HK-2 (cell line): Measurements from ENCODE around the gene CLPTM1L.
"Not testable (repeated sequence)": the region's sequence is repeated elsewhere in the genome, so short reads cannot be mapped to it uniquely, and the experiment has no call there.

Experiments used
- DNase-seq: peaks from one replicate; pipeline ENCODE4 v3.0.0-alpha.2; 2018; ENCODE audit not compliant: unreplicated experiment

Gene CLPTM1L

DNA sequence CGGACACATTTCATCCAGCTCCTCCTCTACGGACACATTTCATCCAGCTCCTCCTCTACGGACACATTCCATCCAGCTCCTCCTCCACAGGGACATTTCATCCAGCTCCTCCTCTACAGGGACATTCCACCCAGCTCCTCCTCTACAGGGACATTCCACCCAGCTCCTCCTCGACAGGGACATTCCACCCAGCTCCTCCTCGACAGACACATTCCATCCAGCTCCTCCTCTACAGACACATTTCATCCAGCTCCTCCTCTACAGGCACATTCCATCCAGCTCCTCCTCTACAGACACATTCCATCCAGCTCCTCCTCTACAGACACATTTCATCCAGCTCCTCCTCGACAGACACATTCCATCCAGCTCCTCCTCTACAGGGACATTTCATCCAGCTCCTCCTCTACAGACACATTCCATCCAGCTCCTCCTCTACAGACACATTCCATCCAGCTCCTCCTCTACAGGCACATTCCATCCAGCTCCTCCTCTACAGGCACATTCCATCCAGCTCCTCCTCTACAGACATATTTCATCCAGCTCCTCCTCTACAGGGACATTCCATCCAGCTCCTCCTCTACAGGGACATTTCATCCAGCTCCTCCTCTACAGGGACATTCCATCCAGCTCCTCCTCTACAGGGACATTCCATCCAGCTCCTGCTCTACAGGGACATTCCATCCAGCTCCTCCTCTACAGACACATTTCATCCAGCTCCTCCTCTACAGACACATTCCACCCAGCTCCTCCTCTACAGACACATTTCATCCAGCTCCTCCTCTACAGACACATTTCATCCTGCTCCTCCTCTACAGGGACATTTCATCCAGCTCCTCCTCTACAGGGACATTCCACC, 17.8 kb downstream of the CLPTM1L start:
- not testable (repeated sequence) for DNase-seq

DNA sequence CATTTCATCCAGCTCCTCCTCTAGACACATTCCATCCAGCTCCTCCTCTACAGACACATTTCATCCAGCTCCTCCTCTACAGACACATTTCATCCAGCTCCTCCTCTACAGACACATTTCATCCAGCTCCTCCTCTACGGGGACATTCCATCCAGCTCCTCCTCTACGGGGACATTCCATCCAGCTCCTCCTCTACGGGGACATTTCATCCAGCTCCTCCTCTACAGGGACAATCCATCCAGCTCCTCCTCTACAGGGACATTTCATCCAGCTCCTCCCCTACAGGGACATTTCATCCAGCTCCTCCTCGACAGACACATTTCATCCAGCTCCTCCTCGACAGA, 18.4 kb downstream of the CLPTM1L start:
- not testable (repeated sequence) for DNase-seq

DNA sequence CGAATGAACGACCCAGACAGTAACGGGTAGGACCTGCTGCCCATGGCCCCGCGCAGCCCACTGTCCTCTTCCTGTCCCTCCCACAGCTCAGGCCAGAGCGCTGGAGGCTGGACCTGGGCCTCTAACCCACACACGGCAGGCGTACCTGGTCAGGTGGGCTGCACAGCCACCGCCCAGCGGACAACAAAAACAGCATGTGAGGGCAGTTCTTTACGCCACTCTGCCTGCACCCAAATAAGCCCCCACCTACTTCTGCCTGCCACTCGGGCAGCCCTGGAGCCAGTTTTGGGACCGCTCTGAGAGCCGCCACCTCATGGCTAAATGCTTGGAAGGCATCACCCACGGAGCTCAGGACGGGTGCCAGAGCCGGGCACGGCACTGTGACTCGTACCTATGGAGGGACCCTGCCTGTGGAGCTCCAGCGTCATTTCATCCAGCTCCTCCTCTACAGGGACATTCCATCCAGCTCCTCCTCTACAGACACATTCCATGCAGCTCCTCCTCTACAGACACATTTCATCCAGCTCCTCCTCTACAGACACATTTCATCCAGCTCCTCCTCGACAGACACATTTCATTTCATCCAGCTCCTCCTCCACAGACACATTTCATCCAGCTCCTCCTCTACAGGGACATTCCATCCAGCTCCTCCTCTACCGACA, 18.9 kb downstream of the CLPTM1L start:
- DNase-seq = no peak

DNA sequence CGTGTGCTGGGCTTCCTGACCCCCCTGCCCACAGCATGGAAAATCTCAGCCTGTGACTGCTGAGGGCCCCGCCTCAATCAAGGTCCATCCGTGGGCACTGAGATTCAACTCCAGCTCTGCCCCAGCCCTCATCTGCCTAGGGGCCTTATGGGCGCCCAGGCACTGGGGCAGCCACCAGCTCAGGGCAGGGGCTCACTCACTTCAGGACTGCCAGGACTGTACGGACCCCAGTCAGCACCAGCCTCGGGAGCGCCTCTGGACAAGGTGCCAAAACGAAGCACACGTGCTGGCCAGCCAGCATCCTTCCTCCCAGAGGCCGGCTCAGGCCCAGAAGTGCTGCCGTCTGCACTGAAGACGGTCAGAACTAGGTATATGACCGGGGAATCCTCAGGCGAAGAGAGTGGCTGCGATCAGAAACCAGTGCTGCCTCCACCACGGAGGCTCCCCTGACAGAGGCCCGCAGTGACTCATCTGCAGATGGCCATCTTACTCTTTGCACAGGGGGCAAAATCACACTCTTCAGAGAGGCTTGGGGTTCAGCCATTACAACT, 19.6 kb downstream of the CLPTM1L start:
- DNase-seq = no peak

DNA sequence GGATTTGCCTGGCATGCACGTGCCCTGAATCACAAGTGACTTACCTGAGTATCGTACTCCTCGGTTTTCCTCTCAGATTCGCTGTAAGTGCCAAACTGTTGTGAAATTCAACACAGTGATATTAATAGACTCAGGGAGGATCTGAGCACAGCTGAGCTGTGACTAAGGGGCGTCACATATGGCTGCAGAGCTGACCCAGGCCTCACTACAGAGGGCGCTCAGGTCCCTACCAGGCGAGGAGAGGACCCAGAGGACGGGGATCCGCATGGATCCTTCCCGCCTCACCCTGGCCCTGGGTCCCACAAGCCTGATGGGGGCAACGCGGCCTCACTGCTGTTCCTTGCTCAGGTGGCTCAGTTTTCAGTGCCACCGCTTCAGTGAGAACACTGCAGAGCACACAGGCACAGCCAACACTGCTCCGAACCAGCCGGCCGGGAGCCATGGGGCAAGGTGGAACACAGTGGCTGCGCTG, 20.1 kb downstream of the CLPTM1L start:
- no peak for DNase-seq

DNA sequence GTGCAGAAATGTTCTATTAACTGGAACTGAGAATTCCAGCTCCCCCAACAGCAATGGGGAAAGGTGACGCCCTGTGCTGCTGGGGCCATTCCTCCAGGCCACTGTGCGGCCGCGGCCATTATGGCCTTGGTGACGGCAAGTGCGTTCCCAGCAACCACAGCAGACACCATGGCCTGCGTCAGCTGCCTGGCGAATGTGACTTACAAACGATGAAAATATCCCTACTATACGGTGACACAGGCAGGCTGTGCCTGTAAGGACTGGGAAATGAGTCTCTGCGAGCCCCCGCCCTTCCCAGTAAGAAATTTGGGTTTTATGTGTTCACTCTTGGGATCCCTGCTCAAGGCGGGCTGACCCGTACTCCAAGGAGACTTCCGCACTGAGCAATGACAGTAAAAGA, 20.6 kb downstream of the CLPTM1L start:
- DNase-seq = no peak

DNA sequence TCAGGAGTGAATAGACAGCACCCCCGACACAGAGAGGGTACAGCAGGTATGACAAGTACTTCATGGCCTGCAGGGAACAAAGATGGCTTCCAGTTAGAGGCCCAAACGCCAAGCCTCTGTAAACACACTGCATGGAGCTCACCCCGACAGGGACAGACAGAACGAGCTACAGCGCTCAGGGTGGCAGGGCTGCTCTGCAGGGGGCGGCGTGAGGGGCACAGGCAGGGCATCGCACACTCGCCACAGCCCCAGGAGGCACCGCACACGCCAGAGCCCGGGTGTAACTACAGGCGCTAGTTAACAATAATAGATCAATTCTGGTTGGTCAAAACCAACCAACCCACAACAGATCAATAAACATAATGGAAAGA, 21.1 kb downstream of the CLPTM1L start:
- DNase-seq = no peak

DNA sequence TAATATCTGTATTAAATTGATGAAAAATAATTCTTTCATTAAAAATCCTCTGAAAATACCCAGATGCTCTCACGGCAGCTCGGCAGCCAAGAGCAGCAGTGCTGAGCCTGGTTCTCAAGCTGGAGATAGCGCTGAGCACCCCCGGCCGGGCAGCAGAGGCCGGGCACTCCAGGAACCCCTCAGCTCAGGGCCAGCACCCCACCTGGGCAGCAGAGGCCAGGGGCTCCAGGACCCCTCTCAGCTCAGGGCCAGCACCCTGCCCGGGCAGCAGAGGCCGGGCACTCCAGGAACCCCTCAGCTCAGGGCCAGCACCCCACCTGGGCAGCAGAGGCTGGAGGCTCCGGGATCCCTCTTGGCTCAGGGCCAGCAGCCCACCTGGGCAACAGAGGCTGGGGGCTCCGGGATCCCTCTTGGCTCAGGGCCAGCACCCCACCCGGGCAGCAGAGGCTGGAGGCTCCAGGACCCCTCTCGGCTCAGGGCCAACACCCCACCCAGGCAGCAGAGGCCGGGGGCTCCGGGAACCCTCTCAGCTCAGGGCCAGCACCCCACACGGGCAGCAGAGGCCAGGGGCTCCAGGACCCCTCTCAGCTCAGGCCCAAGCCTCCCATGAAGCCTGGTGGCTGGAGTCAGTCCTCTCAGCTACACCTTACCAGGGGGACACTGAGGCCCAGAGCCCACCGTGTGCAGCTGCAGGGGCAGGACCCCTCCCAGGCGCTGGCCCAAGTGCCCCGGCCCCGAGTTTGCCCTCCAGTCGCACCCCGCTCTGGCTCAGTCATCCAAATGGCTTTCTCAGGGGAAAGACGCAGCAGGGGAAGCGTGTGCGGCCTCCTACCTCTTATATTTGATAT, 21.7 kb downstream of the CLPTM1L start:
- no peak for DNase-seq

DNA sequence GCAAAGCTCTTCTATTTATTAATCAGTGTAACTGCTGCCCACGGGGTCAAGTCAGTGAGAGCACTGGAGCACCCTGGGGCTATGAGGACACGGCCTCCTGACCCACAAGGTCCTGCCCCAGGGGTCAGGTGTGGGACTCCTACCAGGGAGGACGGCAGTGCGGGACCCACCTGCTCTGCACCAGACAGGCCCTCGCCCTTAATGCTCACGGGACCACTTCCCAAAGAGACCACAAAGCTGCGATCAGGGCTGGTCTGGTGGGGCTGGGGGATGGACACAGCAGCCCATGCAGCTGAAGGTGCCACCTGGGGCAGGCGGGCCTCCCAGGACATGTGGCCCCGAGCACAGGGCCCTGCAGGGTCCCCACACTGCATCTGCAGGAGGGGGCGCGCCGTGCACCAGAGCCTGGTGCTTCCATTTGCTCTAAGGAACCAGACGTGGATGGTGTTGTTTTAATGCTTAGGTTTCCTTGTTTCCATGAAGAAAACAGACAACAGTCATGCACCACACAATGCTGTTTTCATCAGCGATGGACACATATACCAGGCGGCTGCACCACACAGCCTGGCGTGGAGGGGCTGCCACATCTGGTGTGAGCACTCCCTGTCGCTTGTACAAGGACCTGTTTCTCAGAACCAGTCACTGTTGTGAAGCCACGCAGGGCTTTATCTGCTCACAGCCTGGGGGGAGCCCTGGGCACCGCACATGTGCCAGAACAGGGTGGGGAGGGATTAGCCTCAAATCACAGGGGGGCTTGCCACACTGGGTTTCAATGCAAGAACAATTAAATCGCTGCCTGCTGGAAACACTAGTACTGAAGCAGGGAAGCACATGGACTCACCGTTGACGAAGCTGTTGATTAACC, 22.6 kb downstream of the CLPTM1L start:
- DNase-seq = no peak

DNA sequence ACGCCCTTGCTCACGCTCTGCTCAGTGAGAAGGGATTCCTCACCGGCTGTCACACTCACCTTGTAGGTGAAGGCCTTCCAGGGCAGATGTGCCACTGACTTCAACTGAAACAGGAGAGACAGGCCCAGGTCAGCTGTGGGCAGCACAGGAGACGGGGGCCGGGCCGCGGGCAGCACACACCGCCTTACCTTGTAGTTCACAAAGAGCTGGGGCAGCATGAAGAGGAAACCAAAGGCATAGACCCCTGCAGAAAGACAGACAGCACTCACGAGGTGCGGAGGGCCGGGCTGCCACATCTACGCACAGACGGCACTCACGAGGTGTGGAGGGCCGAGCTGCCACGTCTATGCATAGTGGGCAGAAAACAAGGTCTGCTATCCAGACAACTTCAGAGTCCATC, 23.3 kb downstream of the CLPTM1L start:
- no peak for DNase-seq

DNA sequence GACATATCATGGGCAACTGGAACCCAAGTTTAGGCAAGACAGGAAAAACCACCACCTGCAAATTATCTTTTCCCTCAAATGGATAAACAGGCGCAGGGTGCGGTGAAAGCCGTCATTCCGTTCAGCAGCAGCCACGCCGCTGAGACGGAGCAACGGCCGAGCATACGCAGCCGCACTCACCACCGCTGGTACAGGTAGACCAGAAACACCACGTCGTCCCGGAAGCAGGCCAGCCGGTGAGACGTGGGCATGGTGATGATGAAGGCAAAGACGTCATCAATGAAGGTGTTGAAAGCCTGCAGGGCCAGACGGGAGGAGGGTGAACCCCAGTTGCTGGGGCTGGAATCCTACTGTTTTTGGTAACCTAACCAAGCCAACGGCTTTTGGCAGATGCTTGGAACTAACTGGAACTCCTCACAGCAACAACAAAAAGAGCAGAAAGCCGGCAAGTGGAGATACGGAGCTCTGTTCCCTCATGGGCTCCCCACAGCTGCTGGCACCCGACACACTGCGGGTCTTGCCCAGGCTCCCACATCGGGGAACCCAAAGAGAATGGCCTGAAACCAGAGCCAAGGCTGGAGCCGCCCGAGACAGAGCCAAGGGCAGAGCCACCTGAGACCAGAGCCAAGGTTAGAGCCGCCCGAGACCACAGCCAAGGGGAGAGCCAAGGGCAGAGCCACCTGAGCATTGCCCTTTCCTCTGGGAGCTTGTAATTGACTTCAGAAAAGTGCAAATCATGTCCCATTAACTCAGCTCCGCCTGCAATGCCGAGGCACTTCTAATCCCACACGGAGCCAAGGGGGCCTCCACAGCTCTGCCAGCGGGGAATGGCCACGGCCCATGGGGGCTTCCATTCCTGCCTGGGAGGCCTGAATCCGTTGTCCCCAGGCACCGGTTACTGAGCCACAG, 24.2 kb downstream of the CLPTM1L start:
- no peak for DNase-seq

DNA sequence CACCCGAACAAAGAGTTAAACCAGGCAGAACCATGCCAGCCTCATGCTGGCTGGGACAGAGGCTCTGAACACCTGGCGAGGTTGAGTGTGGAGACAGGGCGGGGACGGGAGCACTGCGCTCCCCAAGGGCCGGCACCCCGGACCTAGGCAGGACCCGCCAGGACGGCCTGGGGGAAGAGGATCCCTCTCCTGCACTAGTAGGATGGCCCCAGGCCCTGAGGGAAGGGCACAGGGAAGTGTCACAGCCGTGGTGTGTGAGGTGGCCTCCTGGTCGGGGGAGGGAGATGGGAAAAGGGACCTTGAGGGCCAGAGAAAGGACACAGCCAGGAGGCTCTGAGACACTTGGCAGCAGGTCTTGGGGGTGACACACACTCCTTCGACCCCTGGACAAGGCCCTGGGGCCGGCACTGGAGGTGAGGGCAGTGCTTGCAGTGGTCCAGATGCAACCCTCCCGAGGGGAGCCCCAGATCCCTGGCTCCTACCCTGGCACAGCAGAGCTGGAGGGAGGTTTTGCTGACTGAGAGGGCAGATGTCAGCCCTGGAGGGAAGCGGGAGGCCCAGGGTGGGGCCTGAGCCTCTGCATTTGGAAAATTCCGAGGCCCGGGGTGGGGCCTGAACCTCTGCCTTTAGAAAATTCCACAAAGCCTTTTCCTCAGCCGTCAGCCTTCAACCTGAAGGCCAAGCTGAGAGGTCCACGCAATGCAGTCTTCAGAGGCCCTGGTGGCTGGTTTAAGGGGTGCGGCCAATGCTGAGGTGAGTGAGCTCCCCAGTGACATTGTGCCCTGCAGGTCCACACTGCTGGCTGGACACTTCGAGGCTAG, 25.3 kb downstream of the CLPTM1L start:
- DNase-seq = no peak

DNA sequence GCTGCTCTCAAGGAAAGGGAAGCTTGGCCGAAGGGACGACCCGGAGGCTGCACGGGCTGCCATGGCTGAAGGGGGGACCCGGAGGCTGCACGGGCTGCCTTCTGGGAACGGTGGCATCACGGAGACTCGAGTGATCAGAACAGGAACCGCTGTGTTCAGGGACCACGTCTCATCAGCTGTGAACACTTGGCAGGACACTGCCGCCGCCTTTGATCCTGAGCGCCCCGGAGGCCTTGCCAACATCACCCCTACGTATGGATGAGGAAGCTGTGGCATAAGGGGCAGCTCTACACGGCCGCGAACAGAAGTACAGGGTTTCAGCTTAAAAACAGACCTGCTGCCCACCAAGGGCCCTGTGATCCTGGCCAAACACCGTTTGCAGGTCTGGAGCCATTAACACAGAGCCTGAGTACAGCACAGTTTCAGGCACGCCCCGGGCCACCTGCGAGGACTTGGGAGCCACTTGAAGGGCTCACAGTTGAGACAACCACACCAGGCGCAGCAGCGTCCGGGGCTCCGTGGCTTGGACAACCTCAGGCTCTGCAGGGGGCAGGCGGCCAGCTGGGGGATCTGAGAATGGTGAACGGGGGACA, 26.1 kb downstream of the CLPTM1L start:
- no peak for DNase-seq

DNA sequence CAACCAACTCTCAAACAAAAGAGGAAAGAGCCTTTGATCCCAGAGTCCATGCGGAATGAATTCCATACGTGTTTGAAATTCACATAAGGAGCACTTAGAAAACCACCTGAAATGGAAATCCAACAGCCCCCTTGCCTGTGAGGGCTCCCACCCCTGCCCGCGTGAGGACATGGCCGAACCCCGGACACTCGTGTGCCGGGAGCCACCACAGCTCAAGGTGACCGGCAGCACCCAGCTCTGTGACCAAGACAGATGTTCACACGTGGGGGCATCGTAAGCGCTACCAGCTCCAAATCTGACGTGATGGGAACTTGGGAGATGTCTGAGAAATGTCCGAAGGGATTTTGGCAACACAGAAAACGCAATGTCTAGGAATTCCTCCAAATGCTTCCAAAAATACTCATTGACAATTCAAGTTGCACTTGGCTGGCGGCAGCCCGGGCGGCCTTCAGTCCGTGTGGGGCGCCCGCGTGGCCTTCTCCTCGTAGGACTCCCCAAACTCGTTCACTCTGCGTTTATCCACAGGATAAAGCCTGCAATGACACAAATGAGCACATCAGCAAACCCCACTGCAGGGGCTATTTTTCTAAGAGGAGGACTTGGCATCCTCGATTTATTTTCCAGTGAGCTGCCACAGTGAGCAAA, 26.9 kb downstream of the CLPTM1L start:
- no peak for DNase-seq

DNA sequence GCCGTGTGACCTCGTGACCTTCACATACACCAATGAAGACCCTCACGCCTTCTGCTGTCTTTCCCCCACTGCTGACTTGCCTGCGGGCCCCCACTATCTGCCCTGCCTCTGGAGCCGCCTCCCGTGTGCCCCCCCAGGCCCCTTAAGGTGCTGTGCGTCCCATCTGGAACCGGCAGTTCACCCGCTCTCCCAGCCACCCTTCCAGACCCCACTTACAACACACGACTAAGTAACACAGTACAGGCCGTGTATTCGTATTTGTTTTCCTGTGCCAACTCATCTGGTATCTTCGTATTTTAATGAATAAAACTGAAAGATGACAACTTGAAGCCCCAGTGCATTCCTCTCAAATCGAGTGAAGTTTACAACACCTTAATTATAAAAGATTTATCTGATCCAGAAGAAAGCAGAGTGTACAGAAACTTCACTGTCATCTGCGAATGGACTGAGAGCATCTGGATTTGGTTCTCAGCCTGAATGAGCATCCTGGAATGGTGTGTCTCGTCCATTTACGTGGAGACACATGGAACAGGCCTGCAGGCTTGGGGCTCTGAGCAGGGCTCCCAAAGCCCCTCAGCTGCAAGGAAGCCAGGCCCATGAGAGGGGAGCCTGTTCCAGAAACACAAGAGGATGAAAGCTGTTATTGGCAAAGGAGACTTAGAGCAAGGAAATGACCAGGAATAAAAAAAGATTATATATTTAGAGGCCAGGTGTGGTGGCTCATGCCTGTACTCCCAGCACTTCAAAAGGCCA, 28.1 kb downstream of the CLPTM1L start:
- DNase-seq = no peak

DNA sequence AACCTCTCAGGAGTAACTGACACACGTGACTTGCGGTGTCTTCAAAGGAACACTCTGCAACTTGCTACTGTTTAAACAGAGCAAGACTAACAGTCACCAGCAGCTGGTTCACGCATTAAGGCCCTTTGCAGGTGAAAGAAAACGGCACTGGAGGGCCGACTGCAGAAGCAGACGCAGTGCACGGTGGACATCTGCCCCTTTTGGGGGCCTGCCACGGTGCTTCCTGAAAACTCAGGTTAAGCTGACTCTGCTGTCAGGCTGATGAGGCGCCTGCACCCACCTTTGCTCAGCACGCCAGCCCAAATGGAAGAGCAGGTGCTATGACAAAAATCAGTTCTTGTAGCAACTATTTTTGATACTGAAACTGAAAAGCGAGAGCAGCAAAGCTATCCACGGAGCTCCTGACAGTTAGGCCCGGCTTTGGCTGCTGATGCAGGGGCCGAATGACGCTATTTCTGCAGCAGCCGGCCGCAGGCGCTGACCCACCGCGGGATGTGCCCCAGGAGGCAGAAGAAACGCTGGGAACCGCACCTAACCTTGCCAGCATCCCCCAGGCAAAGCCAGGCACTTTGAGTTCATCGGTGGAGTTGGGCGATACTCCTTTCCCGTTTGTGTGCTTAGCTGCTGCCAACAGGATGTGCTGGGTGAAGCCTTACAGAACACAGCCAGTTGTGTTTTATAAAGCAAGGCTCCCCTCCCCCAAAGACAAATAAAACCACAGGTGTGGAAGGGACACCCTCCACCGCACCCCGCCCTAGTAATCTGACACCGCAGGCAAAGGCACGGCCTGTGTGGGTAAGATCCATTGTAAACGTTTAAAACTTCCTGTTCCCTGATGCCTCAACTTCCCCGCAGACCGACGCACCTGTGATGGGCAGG, 29.0 kb downstream of the CLPTM1L start:
- DNase-seq = no peak
